Prostate gland (tissue), 2 donors: ENCODE measurements around the gene TBCK. TPM values are rescaled to one million over a fixed set of nuclear protein-coding genes. Genes with fewer than 3 reads are reported as not detected.
"Not testable (repeated sequence)": the region's sequence is repeated elsewhere in the genome, so short reads cannot be mapped to it uniquely, and the experiment has no call there.

Source experiments
- DNase-seq: peaks from one replicate; pipeline ENCODE4 v3.0.0-alpha.2; 2019; ENCODE audit warnings: low spot score
- H3K27ac ChIP-seq, 2 donors: fragments of 200-600 bp; sonication (generic); 2 replicates each; pipeline ENCODE4 v1.5.1; 2017 to 2019
- H3K27me3 ChIP-seq: fragments of 200-600 bp; sonication (generic); replicated peaks from 2 replicates; pipeline ENCODE4 v1.5.1; 2019; ENCODE audit not compliant: insufficient read depth
- H3K36me3 ChIP-seq, 2 donors: fragments of 200-600 bp; sonication (generic); 1 replicate in 1 of 2; 2 replicates in 1 of 2; pipeline versions ENCODE4 v1.5.1 to v1.8.1; 2017 to 2019
- H3K4me1 ChIP-seq: fragments of 200-600 bp; sonication (generic); replicated peaks from 2 replicates; pipeline ENCODE4 v1.5.1; 2019
- H3K4me3 ChIP-seq, 2 donors: fragments of 200-600 bp; sonication (generic); 2 replicates each; pipeline ENCODE4 v1.5.1; 2017 to 2019
- H3K9me3 ChIP-seq: fragments of 200-600 bp; sonication (generic); 2 replicates; pipeline ENCODE4 v1.5.1; 2017
- CTCF ChIP-seq, 4 experiments: fragments of 200-600 bp in 2 of 4; fragments of 450-650 bp in 2 of 4; sonication (generic) in 2 of 4; IDR thresholded peaks; 1 replicate in 3 of 4; 2 replicates in 1 of 4; pipeline ENCODE4 v1.5.1; 2016 to 2019; ENCODE audit warnings: antibody characterized with exemption in 4 of 4, mild to moderate bottlenecking in 2 of 4, moderate library complexity in 2 of 4
- POLR2A ChIP-seq: fragments of 450-650 bp; IDR thresholded peaks from one replicate; pipeline ENCODE4 v1.6.1; 2016; ENCODE audit warnings: antibody characterized with exemption, mild to moderate bottlenecking
- POLR2AphosphoS5 ChIP-seq: sonication (generic); formaldehyde crosslinking; IDR thresholded peaks from one replicate; pipeline ENCODE4 v1.6.1; 2017; ENCODE audit warnings: antibody characterized with exemption
- WGBS: methylation state at CpG from one replicate; pipeline ENCODE4 v1.1.5; 2018; 5-methylcytosine and 5-hydroxymethylcytosine counted together
- intact Hi-C: fragments of 100-400 bp; cut with DNase I; formaldehyde crosslinking; loops from one replicate; pipeline ENCODE4 v1.14.2; 2022
- total RNA-seq, 2 donors: library from RNA; depleted of rRNA; stranded (reverse); fragments of >200 nt; gene quantifications; one replicate each; pipeline ENCODE4 v1.1.0, GENCODE V29; 2016

The TBCK gene
- total RNA-seq, 2 donors from 2014 or later: 29.8 to 32.3 TPM

- Histone ChIP-seq H3K27ac (no peak overlapping the region), H3K27me3 (no peaks in the 10 kb centered on the region), H3K4me3 (no peak overlapping the region), H3K4me1 (no peaks in the 10 kb centered on the region), H3K9me3 (no peaks in the 10 kb centered on the region), H3K36me3 (no peaks in the 10 kb centered on the region)
- no peak for DNase-seq
- WGBS: 96% methylated on average over 2 of the region's 2 CpGs
- TF ChIP-seq CTCF (IDR thresholded peaks at IDR 0.05): no peak
- TF ChIP-seq POLR2AphosphoS5: no peak
- TF ChIP-seq POLR2A: no peak
- intact Hi-C loops: no loop called here
Measured at GRCh38 chr4:106116025-106116424, 200.0 kb downstream of the TBCK start.

GRCh38 chr4:106114270-106114669, 201.7 kb downstream of the TBCK start:
- H3K27me3 ChIP-seq: no peaks in the 10 kb centered on the region
- no peak overlapping the region for H3K4me3 ChIP-seq
- no peak for TF ChIP-seq POLR2A
- TF ChIP-seq POLR2AphosphoS5: no peak
- DNase-seq: no peak
- 89% methylated on average over 8 of the region's 8 CpGs for WGBS
- no peaks in the 10 kb centered on the region for H3K36me3 ChIP-seq
- no peak overlapping the region for H3K27ac ChIP-seq
- H3K4me1 ChIP-seq: no peaks in the 10 kb centered on the region
- H3K9me3 ChIP-seq: no peaks in the 10 kb centered on the region
- intact Hi-C loops: no loop called here

- H3K27me3 ChIP-seq, H3K4me3 ChIP-seq, H3K4me1 ChIP-seq, H3K27ac ChIP-seq, H3K36me3 ChIP-seq, H3K9me3 ChIP-seq, DNase-seq, intact Hi-C loops: not testable (repeated sequence)
- WGBS: 90% methylated on average over 2 of the region's 2 CpGs
Measured at GRCh38 chr4:106111778-106112469, 204.1 kb downstream of the TBCK start.

GRCh38 chr4:106109929-106110328, 206.1 kb downstream of the TBCK start:
- TF ChIP-seq POLR2A (no peak), POLR2AphosphoS5 (no peak), CTCF (IDR thresholded peaks at IDR 0.05) (no peak)

GRCh38 chr4:106105697-106106096, 210.3 kb downstream of the TBCK start:
- WGBS: 97% methylated on average over 4 of the region's 4 CpGs
- H3K9me3 ChIP-seq: no peaks in the 10 kb centered on the region
- no peaks in the 10 kb centered on the region for H3K27me3 ChIP-seq
- DNase-seq: no peak
- H3K27ac ChIP-seq: no peak overlapping the region
- no peaks in the 10 kb centered on the region for H3K4me1 ChIP-seq
- no peaks in the 10 kb centered on the region for H3K36me3 ChIP-seq
- no peak overlapping the region for H3K4me3 ChIP-seq
- no peak for TF ChIP-seq POLR2A
- intact Hi-C loops: no loop called here

More at GRCh38 chr4:106109929-106110328, 206.1 kb downstream of the TBCK start:
- no peak overlapping the region for H3K4me3 ChIP-seq
- DNase-seq: no peak
- H3K36me3 ChIP-seq: no peaks in the 10 kb centered on the region
- no peaks in the 10 kb centered on the region for H3K27me3 ChIP-seq
- H3K9me3 ChIP-seq: no peaks in the 10 kb centered on the region
- WGBS: 94% methylated on average over 6 of the region's 6 CpGs
- no peaks in the 10 kb centered on the region for H3K4me1 ChIP-seq
- no peak overlapping the region for H3K27ac ChIP-seq
- intact Hi-C loops: no loop called here

- H3K27ac ChIP-seq: no peak overlapping the region
- 83% methylated on average over 1 of the region's 1 CpG for WGBS
- no peak for DNase-seq
- intact Hi-C loops: no loop called here
- no peaks in the 10 kb centered on the region for H3K4me1 ChIP-seq
- H3K9me3 ChIP-seq: no peaks in the 10 kb centered on the region
- no peaks in the 10 kb centered on the region for H3K36me3 ChIP-seq
- H3K27me3 ChIP-seq: no peaks in the 10 kb centered on the region
- no peak for TF ChIP-seq POLR2AphosphoS5
- TF ChIP-seq CTCF (IDR thresholded peaks at IDR 0.05): no peak
- no peak for TF ChIP-seq POLR2A
- H3K4me3 ChIP-seq: no peak overlapping the region
Measured at GRCh38 chr4:106104276-106104675, 211.7 kb downstream of the TBCK start.
